Measurements from ENCODE around the gene BAG1.

BAG1 gene

GRCh38 chr9:33264473-33265177, at the start of gene BAG1, which contains the start of gene CHMP5:
Gene BAG1 (minus strand): TSS chr9:33264708.
Gene CHMP5 (plus strand): TSS chr9:33265049. CDS start chr9:33265079, 30 bp downstream.
- H3K4me3 ChIP-seq (ENCODE audit: low read depth, low read length) = peak within 1 kb of the TSS; percentile 99

- no peak overlapping the region for H3K4me3 ChIP-seq (ENCODE audit: low read depth, low read length)
Measured at GRCh38 chr9:33311953-33312352, 47.4 kb upstream of the BAG1 start.

- no peak overlapping the region for H3K4me3 ChIP-seq (ENCODE audit: low read depth, low read length)
Measured at GRCh38 chr9:33310748-33311147, 46.2 kb upstream of the BAG1 start.

GRCh38 chr9:33309903-33310302, 45.4 kb upstream of the BAG1 start:
- H3K4me3 ChIP-seq (ENCODE audit: low read depth, low read length) = no peak overlapping the region

- H3K4me3 ChIP-seq (ENCODE audit: low read depth, low read length) = no peak overlapping the region
Measured at GRCh38 chr9:33307067-33307466, 42.6 kb upstream of the BAG1 start.

- H3K4me3 ChIP-seq (ENCODE audit: low read depth, low read length) = no peak overlapping the region
Measured at GRCh38 chr9:33306037-33306436, 41.5 kb upstream of the BAG1 start.

- H3K4me3 ChIP-seq (ENCODE audit: low read depth, low read length) = no peak overlapping the region
Measured at GRCh38 chr9:33304362-33304761, 39.9 kb upstream of the BAG1 start.

- no peak overlapping the region for H3K4me3 ChIP-seq (ENCODE audit: low read depth, low read length)
Measured at GRCh38 chr9:33300546-33300945, 36.0 kb upstream of the BAG1 start.

- H3K4me3 ChIP-seq (ENCODE audit: low read depth, low read length) = no peak overlapping the region
Measured at GRCh38 chr9:33297432-33297831, 32.9 kb upstream of the BAG1 start.

GRCh38 chr9:33295571-33295970, 31.1 kb upstream of the BAG1 start:
- no peak overlapping the region for H3K4me3 ChIP-seq (ENCODE audit: low read depth, low read length)

- H3K4me3 ChIP-seq (ENCODE audit: low read depth, low read length) = no peak overlapping the region
Measured at GRCh38 chr9:33294670-33295432, 30.3 kb upstream of the BAG1 start.

GRCh38 chr9:33293782-33294181, 29.3 kb upstream of the BAG1 start:
- H3K4me3 ChIP-seq (ENCODE audit: low read depth, low read length) = no peak overlapping the region

- H3K4me3 ChIP-seq (ENCODE audit: low read depth, low read length) = no peak overlapping the region
Measured at GRCh38 chr9:33291901-33292300, 27.4 kb upstream of the BAG1 start.

GRCh38 chr9:33291031-33291397, 26.5 kb upstream of the BAG1 start:
- peak overlapping the region; percentile 97 for H3K4me3 ChIP-seq (ENCODE audit: low read depth, low read length)

GRCh38 chr9:33290247-33291030, 25.9 kb upstream of the BAG1 start, which contains the start of gene NFX1:
Gene NFX1 (plus strand): TSS chr9:33290516. CDS start chr9:33290573, 57 bp downstream.
- H3K4me3 ChIP-seq (ENCODE audit: low read depth, low read length) = peak within 1 kb of the TSS; percentile 97

GRCh38 chr9:33289936-33290246, 25.4 kb upstream of the BAG1 start:
- peak overlapping the region; percentile 97 for H3K4me3 ChIP-seq (ENCODE audit: low read depth, low read length)

- peak overlapping the region; percentile 97 for H3K4me3 ChIP-seq (ENCODE audit: low read depth, low read length)
Measured at GRCh38 chr9:33289496-33289895, 25.0 kb upstream of the BAG1 start.

GRCh38 chr9:33288828-33289483, 24.4 kb upstream of the BAG1 start:
- H3K4me3 ChIP-seq (ENCODE audit: low read depth, low read length) = no peak overlapping the region

- H3K4me3 ChIP-seq (ENCODE audit: low read depth, low read length) = no peak overlapping the region
Measured at GRCh38 chr9:33288235-33288634, 23.7 kb upstream of the BAG1 start.

GRCh38 chr9:33287087-33287490, 22.6 kb upstream of the BAG1 start:
- H3K4me3 ChIP-seq (ENCODE audit: low read depth, low read length) = no peak overlapping the region

GRCh38 chr9:33285502-33285901, 21.0 kb upstream of the BAG1 start:
- no peak overlapping the region for H3K4me3 ChIP-seq (ENCODE audit: low read depth, low read length)

Measured in iPS-11a (cell line).